ENCODE results near the gene GLT8D1.

The GLT8D1 gene

GRCh38 chr3:52710512-52710911, 4.9 kb upstream of the GLT8D1 start:
- no peak for DNase-seq

DNA sequence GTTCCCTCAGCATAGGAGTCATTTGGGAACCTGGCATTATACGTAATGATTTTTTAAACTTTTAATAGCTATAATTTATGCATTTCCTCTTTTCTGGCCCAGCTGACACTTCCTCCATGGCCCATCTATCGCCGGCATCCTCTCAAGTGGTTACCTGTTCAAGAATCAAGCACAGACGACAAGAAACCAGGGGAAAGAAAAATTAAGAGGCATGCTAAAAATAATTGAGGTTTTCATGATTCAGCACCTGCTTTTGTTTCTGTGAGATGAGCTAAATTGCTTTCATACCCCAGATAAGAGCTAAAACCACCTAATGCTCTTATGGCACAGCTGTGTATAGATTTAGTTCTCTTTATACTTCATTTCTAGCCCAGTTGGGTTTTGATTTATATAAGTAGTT, 2.0 kb upstream of the GLT8D1 start:
- DNase-seq: no peak

DNA sequence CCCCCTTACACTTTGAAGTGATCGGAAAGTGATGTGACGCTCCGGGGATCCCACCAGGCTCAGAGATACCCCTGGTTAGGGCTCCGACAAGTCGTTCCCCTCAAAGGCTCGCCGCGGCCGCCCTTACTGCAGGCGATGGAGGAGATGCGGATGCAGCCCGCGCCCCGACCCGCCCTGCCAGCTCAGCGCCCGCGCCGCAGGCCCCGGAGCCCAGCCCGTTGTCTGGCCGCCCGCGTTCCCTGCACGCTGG, 228 bp downstream of the GLT8D1 start:
- no peak for DNase-seq

DNA sequence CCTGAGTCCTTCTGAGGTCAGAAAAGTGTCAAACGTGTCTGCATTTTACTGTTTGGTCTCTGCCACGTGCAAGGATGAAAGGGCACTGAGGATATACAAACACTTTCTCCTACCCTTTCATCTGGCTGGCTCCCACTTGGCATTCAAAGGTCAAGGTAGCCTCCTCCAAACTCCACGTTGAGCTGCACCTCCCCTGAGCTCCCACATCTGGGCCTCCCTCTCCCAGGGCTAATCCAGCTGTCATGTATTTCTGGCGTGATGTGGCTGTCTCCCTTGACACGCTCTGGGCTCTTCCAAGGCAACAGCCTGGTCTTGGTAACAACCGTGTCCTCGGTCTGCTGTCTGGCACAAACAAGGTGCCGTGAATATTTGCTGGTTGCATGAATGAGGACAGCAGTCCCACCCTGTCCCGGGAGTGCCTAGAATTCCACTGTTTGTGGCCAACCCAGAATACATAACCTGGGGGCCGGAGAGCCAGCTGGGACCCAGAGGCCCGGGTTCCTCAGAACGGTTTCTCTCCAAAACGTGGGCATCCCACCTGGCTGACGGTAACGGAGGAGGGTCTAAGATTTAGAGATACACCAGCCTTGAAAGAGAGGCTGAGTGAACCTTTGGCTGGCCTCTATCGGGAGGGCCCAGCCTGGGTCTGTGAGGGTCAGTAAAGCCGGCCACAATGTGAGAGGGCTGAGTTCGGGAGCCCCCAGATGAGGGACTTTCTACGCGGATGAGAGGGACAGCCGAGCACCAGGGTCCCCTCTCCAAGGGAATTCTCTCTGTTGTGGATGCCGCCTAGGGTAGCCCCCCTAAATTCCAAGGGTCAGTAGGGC, 767 bp downstream of the GLT8D1 start:
- DNase-seq: no peak

GRCh38 chr3:52703341-52703740, 2.2 kb downstream of the GLT8D1 start:
- DNase-seq: no peak

GRCh38 chr3:52697632-52697965, 8.0 kb downstream of the GLT8D1 start:
- no peak for DNase-seq

DNA sequence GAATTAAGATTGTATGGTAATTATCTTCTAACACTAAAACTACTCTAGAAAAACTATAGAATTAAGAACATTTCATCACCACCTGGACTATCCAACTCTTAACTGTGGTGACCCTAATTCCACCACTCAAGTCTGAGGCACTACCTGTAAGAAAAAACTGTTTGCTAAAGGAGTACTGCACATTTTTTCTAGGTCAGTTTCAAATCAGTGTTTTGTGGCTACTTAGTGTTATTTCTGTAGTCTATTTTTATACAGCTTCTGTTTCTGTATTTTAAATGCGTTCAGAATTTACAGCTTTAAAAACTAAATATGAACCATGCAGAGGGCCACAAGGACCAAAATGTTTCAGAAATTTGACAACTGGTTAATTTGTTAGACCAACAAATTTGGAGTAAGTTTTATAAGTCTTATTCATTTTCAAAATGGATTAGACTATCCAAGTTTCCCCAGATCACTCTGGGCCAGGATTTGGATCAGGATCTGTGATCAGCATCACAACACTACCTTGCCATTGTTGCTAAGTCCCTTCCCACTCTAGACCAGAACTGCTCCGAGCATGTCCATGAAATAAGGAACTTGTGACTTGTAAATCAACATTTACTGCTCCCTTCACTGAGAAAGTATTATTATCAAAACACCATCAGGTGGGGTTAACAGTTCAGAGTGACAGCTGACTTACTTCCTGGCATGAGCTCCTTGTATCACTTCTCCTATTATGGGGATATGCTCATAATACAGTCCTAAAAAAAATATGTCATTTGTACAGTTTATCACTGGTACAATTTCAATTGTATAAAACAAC, 8.6 kb downstream of the GLT8D1 start:
- DNase-seq: no peak

DNA sequence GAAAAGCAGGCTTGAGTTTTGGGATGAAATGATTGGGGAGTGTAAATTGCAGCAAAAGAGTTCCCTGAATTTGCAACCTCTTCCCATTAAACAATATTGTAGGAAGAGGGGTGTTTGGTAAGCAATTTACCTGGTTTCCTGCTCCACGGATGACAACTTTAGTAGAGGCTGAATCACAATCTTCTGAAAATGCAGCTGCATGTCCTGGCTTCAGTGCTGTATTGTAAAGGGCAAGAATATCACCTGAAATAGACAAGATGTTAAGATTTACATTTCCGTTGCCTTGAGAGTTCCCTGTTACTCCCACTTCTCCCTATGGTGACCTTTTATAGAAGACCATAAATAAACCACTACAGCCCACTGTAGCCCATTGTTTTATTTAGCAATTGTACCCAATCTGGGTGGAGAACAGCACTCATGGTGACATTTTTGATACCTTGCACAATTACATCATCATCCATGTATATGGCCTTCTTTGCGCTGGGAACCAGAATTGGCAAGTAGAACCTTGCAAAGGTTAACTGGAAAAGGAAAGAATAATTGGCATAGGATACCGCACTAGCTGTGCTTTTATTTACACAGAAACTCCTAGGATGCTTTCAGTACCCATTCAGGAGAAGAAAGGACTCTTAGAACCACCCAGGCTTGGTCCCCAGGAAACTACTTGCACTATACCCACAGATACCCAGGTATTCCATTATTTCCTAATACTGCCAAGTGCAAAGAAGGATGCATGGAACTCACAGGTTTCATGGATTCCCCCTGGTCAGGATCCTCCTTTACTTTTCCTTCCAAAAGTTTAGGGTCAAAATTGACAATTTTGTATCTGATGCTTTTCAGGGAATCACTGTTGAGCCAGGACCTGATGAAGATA, 9.6 kb downstream of the GLT8D1 start:
- DNase-seq: no peak

DNA sequence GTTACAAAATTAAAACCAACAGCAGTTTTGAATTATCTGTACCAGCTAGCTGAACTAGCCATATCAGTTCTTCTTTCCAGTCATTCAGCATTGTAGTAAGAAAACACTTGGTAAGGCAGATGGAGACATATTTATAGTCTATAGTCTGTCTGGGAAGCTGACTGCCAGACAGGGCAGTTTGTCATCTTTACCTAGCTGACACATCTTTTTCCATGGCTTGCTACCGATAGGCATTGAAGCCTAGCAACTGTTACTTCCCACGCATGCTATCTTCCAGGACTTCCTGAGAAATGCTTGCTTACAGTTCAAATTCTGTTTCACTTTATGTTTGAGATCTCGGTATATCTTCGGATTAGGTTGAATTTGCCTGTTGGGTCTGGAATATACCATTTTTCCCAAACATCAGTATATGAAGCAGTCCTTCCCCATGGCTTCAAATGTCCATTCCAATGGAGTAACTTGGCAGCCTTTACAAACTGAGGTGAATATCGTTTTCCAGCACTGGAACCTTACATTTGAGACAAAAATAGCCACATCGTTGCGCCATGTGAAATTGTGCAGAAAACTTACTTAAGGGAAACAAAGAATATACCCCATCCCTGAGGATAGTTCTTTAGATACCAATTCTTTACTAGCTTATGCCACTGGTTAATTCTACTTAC, 10.9 kb downstream of the GLT8D1 start:
- no peak for DNase-seq

GRCh38 chr3:52693071-52693470, 12.5 kb downstream of the GLT8D1 start:
- no peak for DNase-seq

- no peak for DNase-seq
These were observed 15.0 kb downstream of the GLT8D1 start for GRCh38 chr3:52690560-52690959.

- no peak for DNase-seq
These were observed 16.4 kb downstream of the GLT8D1 start for GRCh38 chr3:52689151-52689550.

- DNase-seq: no peak
These were observed 17.3 kb downstream of the GLT8D1 start for GRCh38 chr3:52688266-52688665.

DNA sequence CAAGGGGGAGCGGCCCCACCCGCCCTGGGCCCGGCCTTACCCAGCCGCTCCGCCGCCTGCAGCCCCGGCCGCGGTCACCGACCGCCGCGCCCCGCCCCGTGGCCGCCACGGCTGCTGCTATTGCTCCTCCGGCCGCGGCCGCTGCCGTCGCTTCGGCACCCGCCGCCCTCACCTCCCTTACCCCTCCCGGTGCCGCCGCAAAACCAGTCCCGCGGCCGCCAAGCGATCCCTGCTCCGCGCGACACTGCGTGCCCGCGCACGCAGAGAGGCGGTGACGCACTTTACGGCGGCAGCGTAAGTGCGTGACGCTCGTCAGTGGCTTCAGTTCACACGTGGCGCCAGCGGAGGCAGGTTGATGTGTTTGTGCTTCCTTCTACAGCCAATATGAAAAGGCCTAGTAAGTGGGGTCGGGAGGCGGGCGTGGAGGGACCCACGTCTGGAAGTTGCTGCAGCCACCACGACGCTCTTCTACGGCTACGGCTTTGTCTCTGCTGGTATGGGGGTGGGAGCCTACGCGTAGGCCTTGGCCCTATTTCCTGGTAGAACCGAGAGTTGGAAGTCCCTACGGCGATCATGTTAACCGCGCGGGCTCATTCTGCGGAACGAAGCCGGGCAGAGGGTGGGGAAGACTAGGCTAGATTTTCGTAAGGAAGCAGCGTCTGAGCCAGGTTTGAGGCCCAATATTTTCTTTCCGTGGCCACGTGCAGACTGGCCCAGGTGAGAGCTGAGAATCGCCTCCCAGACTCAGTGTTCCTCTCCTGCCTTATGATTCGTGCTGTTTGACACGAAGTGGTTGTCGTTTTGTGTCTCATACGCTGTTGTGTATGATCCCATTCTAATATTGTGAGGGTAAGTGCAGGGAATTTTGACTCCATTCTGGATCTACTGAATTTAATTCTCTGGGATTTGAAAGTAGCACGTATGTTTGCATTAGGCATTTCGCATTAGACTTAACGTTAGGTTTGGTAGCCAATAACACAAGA, 19.6 kb downstream of the GLT8D1 start, which contains the start of the genes GNL3 and PBRM1:
TSS of gene GNL3 (plus strand) at position 324 of the 983 bp plus-strand sequence. CDS start at position 385, 61 bp downstream.
TSS of gene PBRM1 (minus strand) at position 205 of the 983 bp plus-strand sequence.
- DNase-seq: peak; percentile 84

DNA sequence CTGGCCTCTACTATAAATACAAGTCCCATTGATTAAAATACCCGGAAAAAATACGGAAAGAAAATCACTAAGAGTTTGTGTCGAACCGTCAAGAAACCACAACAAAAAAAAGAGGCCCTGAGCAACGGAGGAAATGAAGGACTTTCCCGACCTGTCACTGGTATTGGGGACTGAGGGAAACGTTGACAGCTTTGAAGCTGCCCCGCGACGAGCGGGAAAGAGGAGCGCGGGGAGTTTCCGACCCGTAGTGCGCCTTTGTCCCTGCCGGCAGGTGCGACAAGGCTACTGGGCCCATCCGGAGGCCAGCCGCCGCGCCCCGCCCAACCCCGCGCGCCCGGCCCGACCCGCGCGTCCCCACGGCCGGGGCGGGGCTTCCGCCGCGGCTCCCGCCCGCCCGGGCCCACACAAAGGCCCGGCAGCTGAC, 20.3 kb downstream of the GLT8D1 start:
- DNase-seq: peak; percentile 24

DNA sequence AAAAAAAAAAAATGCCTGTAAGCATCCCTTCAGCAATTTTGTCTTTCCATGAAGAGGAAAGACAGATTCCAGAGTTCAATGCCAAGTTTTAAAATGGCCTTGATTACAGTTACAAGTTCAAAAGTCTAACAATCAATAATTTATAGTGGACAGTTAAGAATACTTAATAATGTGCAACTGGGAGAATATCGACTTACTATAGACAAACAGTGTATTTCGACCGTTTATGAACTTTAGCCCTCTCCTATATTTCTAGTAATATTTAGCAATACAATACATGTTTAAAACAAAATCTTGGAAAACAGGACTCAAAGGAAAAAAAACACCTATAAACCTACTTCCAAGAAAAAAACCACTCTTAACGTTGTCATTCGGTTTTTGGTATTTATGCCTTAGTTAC, 21.4 kb downstream of the GLT8D1 start:
- no peak for DNase-seq

DNA sequence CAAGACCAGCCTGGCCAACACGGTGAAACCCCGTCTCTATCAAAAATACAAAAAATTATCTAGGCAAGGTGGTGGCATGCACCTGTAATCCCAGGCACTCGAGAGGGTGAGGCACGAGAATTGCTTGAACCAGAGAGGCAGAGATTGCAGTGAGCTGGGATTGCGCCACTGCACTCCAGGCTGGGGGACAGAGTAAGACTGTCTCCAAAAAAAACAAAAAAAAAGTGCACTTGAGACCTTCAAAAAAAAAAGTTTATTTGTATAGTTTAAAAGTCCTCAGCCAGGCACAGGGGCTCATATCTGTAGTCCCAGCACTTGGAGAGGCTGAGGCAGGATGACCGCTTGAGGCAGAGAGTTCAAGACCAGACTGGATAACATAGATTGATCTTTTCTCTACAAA, 22.0 kb downstream of the GLT8D1 start:
- DNase-seq: no peak

- peak; percentile 19 for DNase-seq
These were observed 23.6 kb downstream of the GLT8D1 start for GRCh38 chr3:52682016-52682415.

DNA sequence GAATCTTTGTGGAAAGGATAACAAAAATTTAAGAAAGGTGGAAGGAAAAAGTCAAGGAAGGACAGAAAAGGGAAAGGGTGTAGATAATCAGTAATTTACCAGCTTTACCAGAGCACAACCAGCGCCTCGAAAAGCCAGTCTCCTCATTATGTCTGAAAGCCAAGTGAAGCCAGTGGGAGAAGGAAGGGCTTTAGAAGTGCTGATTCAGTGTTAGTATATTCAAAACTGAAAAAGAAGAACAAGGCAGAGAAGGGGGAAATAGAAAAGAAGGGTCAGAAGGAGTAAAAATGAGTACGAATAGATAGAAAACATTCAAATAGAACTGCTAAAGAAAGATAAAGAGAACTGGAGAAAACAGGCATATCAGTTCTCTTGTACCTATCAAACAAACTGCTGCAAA, 24.0 kb downstream of the GLT8D1 start:
- DNase-seq: no peak

GRCh38 chr3:52679811-52680210, 25.8 kb downstream of the GLT8D1 start:
- DNase-seq: no peak

GRCh38 chr3:52679199-52679538, 26.4 kb downstream of the GLT8D1 start:
- DNase-seq: no peak

All from NCI-H226 (cell line).